Natural killer cell (primary cell): ENCODE results near the gene MKRN2. TPM values are rescaled to one million over a fixed set of nuclear protein-coding genes. Genes with fewer than 3 reads are reported as not detected.
A peak's percentile ranks its signal among the peaks of the same experiment; 100 is the strongest.
"Not testable (repeated sequence)": the region's sequence is repeated elsewhere in the genome, so short reads cannot be mapped to it uniquely, and the experiment has no call there.

Experiments
- ATAC-seq, 3 donors: fragments of 150-1000 bp in 2 of 3; fragments of 200-7000 bp in 1 of 3; cut with Tn5 transposase; 1 replicate in 1 of 3; 2 replicates in 2 of 3; pipeline ENCODE4 v1.10.0; 2021; ENCODE audit warnings: mild to moderate bottlenecking in 2 of 3, moderate library complexity in 2 of 3
- DNase-seq, 2 donors: peaks; one replicate each; pipeline versions ENCODE4 v3.0.0 to v3.0.0-alpha.2; 2013 to 2021; ENCODE audit warnings: mixed read lengths in 1 of 2
- H3K27ac ChIP-seq: one replicate; pipeline ENCODE4 v1.5.1; 2013; ENCODE audit warnings: mild to moderate bottlenecking, low read length
- H3K27me3 ChIP-seq: one replicate; pipeline ENCODE4 v1.6.1; 2013; ENCODE audit warnings: low read length; ENCODE audit not compliant: control insufficient read depth, insufficient read depth
- H3K36me3 ChIP-seq: one replicate; pipeline ENCODE4 v1.6.1; 2013; ENCODE audit warnings: low read length; ENCODE audit not compliant: control insufficient read depth, insufficient read depth
- H3K4me1 ChIP-seq: one replicate; pipeline ENCODE4 v1.6.1; 2013; ENCODE audit warnings: low read length; ENCODE audit not compliant: control insufficient read depth, insufficient read depth
- H3K4me3 ChIP-seq: one replicate; pipeline ENCODE4 v1.5.1; 2013; ENCODE audit warnings: low read length
- H3K9me3 ChIP-seq: one replicate; pipeline ENCODE4 v1.6.1; 2013; ENCODE audit warnings: low read length; ENCODE audit not compliant: control insufficient read depth, insufficient read depth
- H3K27ac Mint-ChIP-seq, 2 donors: one replicate each; pipeline ENCODE4 v1.8.0; 2022; ENCODE audit warnings: mild to moderate bottlenecking in 2 of 2, mixed read lengths in 2 of 2, moderate library complexity in 1 of 2
- H3K27me3 Mint-ChIP-seq, 2 donors: one replicate each; pipeline ENCODE4 v1.8.0; 2022; ENCODE audit warnings: low read depth in 2 of 2, mixed read lengths in 2 of 2
- H3K36me3 Mint-ChIP-seq: one replicate; pipeline ENCODE4 v1.8.0; 2022; ENCODE audit warnings: mixed read lengths
- H3K4me1 Mint-ChIP-seq, 2 donors: one replicate each; pipeline ENCODE4 v1.8.0; 2022; ENCODE audit warnings: mixed read lengths in 2 of 2
- H3K4me3 Mint-ChIP-seq: one replicate; pipeline ENCODE4 v1.8.0; 2022; ENCODE audit warnings: mild to moderate bottlenecking, moderate library complexity, mixed read lengths
- H3K9me3 Mint-ChIP-seq, 2 donors: one replicate each; pipeline ENCODE4 v1.8.0; 2022; ENCODE audit warnings: mixed read lengths in 2 of 2
- CTCF ChIP-seq: fragments of 200-600 bp; IDR thresholded peaks from one replicate; pipeline ENCODE4 v1.8.0; 2022; ENCODE audit warnings: antibody characterized with exemption
- WGBS: methylation state at CpG from one replicate; pipeline ENCODE4 v1.1.7; 2013; ENCODE audit warnings: missing lambda C conversion rate; ENCODE audit not compliant: insufficient coverage; 5-methylcytosine and 5-hydroxymethylcytosine counted together
- intact Hi-C: fragments of 100-400 bp; cut with micrococcal nuclease; formaldehyde crosslinking; loops from one replicate; pipeline ENCODE4 v1.14.2; 2022
- total RNA-seq, 4 donors: library from RNA; stranded (reverse); fragments of 120-200 nt in 1 of 4; gene quantifications; one replicate each; pipeline versions ENCODE4 v1.2.3 to v1.2.4, GENCODE V29; 2013 to 2022

MKRN2 gene
- total RNA-seq, 3 donors from 2014 or later (not counting 1 experiment from before 2014, with no cell fraction given): 23.9 to 31.7 (median 29.4) TPM

DNA sequence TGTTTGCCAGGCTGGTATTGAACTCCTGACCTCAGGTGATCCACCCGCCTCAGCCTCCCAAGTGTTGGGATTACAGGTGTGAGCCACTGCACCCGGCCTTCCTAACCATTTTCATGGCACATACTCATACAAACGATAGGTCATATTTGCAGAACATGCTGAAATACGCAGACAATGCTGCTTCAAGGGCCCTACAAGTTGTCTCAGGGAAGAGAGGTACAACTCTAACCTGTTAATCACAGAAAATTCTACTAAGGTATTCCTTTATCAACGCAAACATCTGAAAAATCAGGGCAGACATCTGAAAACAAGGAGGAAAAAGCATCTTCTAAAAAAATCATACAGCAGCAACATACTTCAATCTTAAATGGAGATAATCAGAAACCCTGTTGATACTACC is 67.2 kb downstream of the MKRN2 start:
- Histone ChIP-seq H3K27me3 (no peaks in the 10 kb centered on the region), H3K4me1 (peaks cover 11% of the 10 kb centered on the region), H3K9me3 (no peaks in the 10 kb centered on the region), H3K4me3 (no peak overlapping the region), H3K36me3 (no peaks in the 10 kb centered on the region), H3K27ac (no peak overlapping the region)
- no peaks in the 10 kb centered on the region for H3K27me3 Mint-ChIP-seq
- no peaks in the 10 kb centered on the region for H3K9me3 Mint-ChIP-seq
- H3K27ac Mint-ChIP-seq: peak overlapping the region; percentile 51 to 54
- WGBS: 97% methylated on average over 5 of the region's 5 CpGs
- H3K4me1 Mint-ChIP-seq: peaks cover 43 to 52% of the 10 kb centered on the region in 2 donors
- no peak for DNase-seq
- ATAC-seq: no peak
- no peak for TF ChIP-seq CTCF
- intact Hi-C loops: no loop called here
- H3K36me3 Mint-ChIP-seq: no peaks in the 10 kb centered on the region
- H3K4me3 Mint-ChIP-seq: peak overlapping the region; percentile 45

GRCh38 chr3:12624964-12625363 is 68.1 kb downstream of the MKRN2 start:
- not testable (repeated sequence) for H3K4me3 ChIP-seq, H3K36me3 ChIP-seq, ATAC-seq, H3K36me3 Mint-ChIP-seq, H3K27me3 Mint-ChIP-seq, DNase-seq, H3K9me3 ChIP-seq, H3K27me3 ChIP-seq, H3K9me3 Mint-ChIP-seq
- Mint-ChIP-seq H3K27ac (peak overlapping the region; percentile 78 to 86), H3K4me1 (peaks cover 44 to 58% of the 10 kb centered on the region in 2 donors), H3K4me3 (peak overlapping the region; percentile 45)
- H3K4me1 ChIP-seq: peaks cover 11% of the 10 kb centered on the region
- intact Hi-C loops: loop anchor here (5.0 kb wide), 1 partner anchor 37 kb away; the partner anchor contains the start of gene RAF1
- WGBS: 98% methylated on average over 3 of the region's 3 CpGs
- peak overlapping the region; percentile 20 for H3K27ac ChIP-seq

DNA sequence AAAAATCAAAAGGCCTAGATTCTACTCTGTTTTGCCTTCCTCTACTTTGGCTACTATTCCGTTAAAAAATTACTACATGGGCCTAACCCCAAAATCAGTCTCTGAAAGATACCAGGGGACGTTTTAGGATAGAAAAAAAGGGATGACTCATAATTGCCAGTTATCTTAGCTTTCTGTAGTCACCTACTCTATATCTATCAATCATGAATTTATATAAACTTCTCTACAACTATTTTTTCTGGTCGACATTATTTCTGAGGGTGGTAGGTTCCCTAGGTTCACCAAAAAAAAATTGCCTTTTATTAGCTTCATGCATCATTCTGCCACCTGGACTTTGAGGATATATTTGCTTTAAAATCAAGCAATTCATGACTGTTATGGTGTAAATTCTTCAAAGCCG is 70.5 kb downstream of the MKRN2 start:
- 72% methylated on average over 2 of the region's 4 CpGs for WGBS
- H3K4me3 Mint-ChIP-seq: no peak overlapping the region
- H3K36me3 Mint-ChIP-seq: no peaks in the 10 kb centered on the region
- H3K36me3 ChIP-seq: no peaks in the 10 kb centered on the region
- no peaks in the 10 kb centered on the region for H3K9me3 ChIP-seq
- no peak overlapping the region for H3K4me3 ChIP-seq
- TF ChIP-seq CTCF: no peak
- H3K27me3 ChIP-seq: no peaks in the 10 kb centered on the region
- intact Hi-C loops: loop anchor here (5.0 kb wide), 1 partner anchor 35 kb away; the partner anchor contains the start of gene RAF1
- no peak for ATAC-seq
- H3K27ac Mint-ChIP-seq: peak overlapping the region; percentile 6 to 25
- peaks cover 11% of the 10 kb centered on the region for H3K4me1 ChIP-seq
- peaks cover 35 to 50% of the 10 kb centered on the region in 2 donors for H3K4me1 Mint-ChIP-seq
- H3K27ac ChIP-seq: no peak overlapping the region
- DNase-seq: no peak
- H3K27me3 Mint-ChIP-seq: no peaks in the 10 kb centered on the region
- no peaks in the 10 kb centered on the region for H3K9me3 Mint-ChIP-seq

- no peak for ATAC-seq
- Mint-ChIP-seq H3K36me3 (no peaks in the 10 kb centered on the region), H3K27ac (no peak overlapping the region), H3K4me1 (peaks cover 36 to 53% of the 10 kb centered on the region in 2 donors), H3K9me3 (no peaks in the 10 kb centered on the region), H3K27me3 (no peaks in the 10 kb centered on the region), H3K4me3 (no peak overlapping the region)
- H3K27me3 ChIP-seq: no peaks in the 10 kb centered on the region
- H3K36me3 ChIP-seq: no peaks in the 10 kb centered on the region
- peaks cover 11% of the 10 kb centered on the region for H3K4me1 ChIP-seq
- no peak overlapping the region for H3K4me3 ChIP-seq
- WGBS: no CpG with 5 or more reads among the region's 1 CpG
- no peak for DNase-seq
- intact Hi-C loops: loop anchor here (5.0 kb wide), 1 partner anchor 33 kb away; the partner anchor contains the start of gene RAF1
- no peaks in the 10 kb centered on the region for H3K9me3 ChIP-seq
- H3K27ac ChIP-seq: no peak overlapping the region
- no peak for TF ChIP-seq CTCF
Observed at GRCh38 chr3:12628813-12629212, 71.9 kb downstream of the MKRN2 start.
